DOHH2 (cell line): ENCODE measurements around the gene GORASP1.

Source experiments
- CTCF ChIP-seq: fragments of 200-600 bp; sonication (generic); IDR thresholded peaks from one replicate; pipeline ENCODE4 v1.5.1; 2014; ENCODE audit warnings: antibody characterized with exemption, mild to moderate bottlenecking, low read depth, low read length; ENCODE audit not compliant: poor library complexity, severe bottlenecking
- EZH2phosphoT487 ChIP-seq: fragments of 200-600 bp; sonication (generic); IDR thresholded peaks from 2 replicates; pipeline ENCODE4 v1.6.1; 2017; ENCODE audit warnings: borderline replicate concordance, mild to moderate bottlenecking, antibody characterized with exemption, low read length, moderate library complexity, mixed read lengths

- no peak for TF ChIP-seq CTCF
- TF ChIP-seq EZH2phosphoT487, result no peak
Measured at GRCh38 chr3:39125841-39126500, 18.5 kb upstream of the GORASP1 start.
